T-helper 22 cell (primary cell): ENCODE measurements around the gene PNISR.

ENCODE experiments used
- DNase-seq: peaks from one replicate; pipeline ENCODE4 v3.0.0-alpha.2; 2020; ENCODE audit warnings: low read depth

The PNISR gene

GRCh38 chr6:99402448-99402847 is 22.7 kb downstream of the PNISR start:
- DNase-seq: no peak

- DNase-seq: no peak
Observed at GRCh38 chr6:99397287-99397686, 27.8 kb downstream of the PNISR start.

GRCh38 chr6:99393698-99394531 is 31.2 kb downstream of the PNISR start, which contains the start of gene COQ3:
TSS of gene COQ3 (minus strand) at chr6:99394195. CDS start at chr6:99394179, 16 bp downstream.
- peak; percentile 32 for DNase-seq

- no peak for DNase-seq
Observed at GRCh38 chr6:99393366-99393697, 31.8 kb downstream of the PNISR start.

- no peak for DNase-seq
Observed at GRCh38 chr6:99390896-99391295, 34.2 kb downstream of the PNISR start.

GRCh38 chr6:99384507-99384906 is 40.6 kb downstream of the PNISR start:
- DNase-seq: no peak

GRCh38 chr6:99378636-99379035 is 46.5 kb downstream of the PNISR start:
- DNase-seq: no peak

GRCh38 chr6:99369533-99369932 is 55.6 kb downstream of the PNISR start:
- DNase-seq: no peak

- DNase-seq: no peak
Observed at GRCh38 chr6:99366852-99367251, 58.3 kb downstream of the PNISR start.

- DNase-seq: no peak
Observed at GRCh38 chr6:99364026-99364425, 61.1 kb downstream of the PNISR start.

- no peak for DNase-seq
Observed at GRCh38 chr6:99362678-99363268, 62.3 kb downstream of the PNISR start.

GRCh38 chr6:99359800-99360199 is 65.3 kb downstream of the PNISR start:
- no peak for DNase-seq

- DNase-seq: no peak
Observed at GRCh38 chr6:99356641-99357040, 68.5 kb downstream of the PNISR start.

- DNase-seq: no peak
Observed at GRCh38 chr6:99354983-99355382, 70.1 kb downstream of the PNISR start.

- DNase-seq: no peak
Observed at GRCh38 chr6:99353126-99353525, 72.0 kb downstream of the PNISR start.

- DNase-seq: no peak
Observed at GRCh38 chr6:99350573-99350972, 74.5 kb downstream of the PNISR start.

GRCh38 chr6:99349171-99350141 is 75.7 kb downstream of the PNISR start, which contains the start of gene FAXC:
TSS of gene FAXC (minus strand) at chr6:99349674. CDS start at chr6:99349372, 302 bp downstream.
- no peak for DNase-seq

- no peak for DNase-seq
Observed at GRCh38 chr6:99348288-99349170, 76.6 kb downstream of the PNISR start.
